Stimulated activated CD4-positive, alpha-beta T cell treated with anti-CD3 and anti-CD28 coated beads, TNF-alpha, amount 100 ng/mL, for 48 hours (primary cell): ENCODE measurements around the gene SLC22A16.

Experiments
- DNase-seq, 3 donors: peaks; one replicate each; pipeline ENCODE4 v3.0.0-alpha.2; 2020; ENCODE audit warnings: low read depth in 3 of 3

SLC22A16 gene

DNA sequence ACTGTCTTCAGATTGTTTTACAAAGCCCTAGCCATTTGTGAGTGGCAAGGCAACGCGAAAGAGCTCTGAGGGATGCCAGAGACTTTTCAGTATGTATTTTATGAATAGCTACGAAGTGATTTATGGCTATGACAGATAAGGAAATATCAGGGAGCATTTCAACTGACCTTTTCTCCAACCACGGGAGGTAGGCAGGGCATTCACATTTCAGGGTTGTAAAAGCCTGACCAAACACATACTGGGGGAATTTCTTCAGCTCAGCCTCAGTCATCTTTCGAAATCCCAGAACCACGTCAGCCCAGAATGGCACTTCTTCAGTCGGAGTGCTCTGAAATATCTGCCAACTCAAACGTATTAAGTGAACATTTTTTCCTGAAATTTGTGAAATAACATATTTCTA, 71.8 kb downstream of the SLC22A16 start:
- DNase-seq, result no peak

DNA sequence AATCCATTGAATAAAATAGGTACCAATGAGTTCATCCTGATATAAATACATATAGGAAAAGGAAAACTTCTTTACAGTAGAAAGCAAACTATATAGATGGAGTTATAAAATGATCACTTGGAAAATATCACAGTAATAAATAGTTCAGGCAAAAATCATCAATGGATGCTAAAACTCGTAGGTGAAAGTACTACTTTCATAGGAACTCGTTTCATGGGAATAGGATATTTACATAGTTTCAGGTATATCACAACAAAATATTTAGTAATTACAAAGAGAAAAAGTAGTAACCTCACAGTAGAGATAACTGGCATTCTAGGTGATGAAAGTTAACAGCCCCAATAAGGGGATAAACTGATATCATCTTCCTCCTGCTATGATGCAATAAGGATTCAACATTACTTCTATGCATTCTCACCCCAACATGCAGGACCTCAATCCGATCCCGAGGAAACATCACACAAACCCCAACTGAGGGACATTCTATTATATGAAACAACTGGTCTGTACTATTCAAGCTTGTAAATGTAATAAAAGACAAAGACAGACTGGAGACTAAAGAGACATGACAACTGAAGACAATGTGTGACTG, 74.7 kb downstream of the SLC22A16 start:
- DNase-seq, result no peak

DNA sequence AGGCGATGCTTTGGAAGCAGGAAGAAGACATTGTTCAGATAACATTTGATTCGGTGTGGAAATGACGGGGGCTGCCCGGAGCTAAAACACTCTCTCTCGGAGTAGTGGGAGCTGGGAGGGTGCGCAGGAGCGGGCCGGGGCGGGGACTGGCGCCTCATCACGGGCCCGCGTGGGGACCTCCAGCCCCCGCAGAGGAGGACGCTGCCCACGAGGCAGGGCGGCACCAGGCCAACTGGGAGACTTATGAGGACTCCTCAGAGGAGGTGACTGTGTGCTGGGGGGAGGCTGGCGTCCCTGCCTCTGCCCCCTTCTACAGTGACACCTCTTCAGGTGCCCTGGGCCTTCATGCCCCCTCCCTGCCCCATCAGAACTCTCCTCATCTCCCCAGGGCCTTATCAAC, 76.2 kb downstream of the SLC22A16 start:
- no peak for DNase-seq

DNA sequence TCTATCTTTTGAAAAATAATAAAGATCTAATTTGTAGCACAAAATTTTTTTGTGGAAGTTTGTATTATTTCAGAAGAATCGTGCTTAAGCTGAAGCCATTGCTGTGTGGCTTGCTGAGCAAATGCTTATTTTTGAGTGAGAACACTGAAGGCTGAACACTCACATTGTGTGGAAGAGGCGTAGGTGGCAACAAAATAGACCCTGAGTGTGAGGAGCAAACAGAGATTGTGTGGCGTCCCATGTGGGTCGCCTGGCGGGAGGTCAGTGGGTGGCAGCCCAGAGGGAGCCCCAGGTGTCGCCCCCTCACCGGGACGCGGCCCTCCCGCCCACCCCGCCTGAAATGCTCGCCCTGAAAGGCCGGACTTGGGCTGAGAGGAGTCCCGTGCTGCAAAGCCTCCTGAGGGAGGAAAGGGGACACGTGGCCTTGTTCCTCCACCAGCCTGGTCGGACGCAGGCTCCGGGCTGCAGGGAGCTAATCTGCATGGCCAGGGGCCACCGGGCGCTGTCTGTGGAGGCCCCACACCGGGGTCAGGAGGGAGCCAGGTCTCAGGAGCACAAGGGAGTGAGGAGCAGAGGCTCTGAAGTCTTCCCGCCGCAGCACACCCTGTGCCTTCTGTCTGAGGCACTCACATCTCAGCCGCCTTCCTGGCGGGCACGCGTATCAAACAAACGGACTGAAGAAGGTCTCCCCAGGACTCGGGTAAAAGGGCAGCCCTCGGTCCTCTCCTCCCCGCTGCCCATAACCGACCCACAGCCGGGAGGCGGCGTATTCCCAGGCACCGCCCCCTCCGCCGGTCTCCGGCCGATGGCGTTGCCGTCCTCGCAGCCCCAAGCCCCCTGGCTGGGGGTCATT, 77.0 kb downstream of the SLC22A16 start:
- no peak for DNase-seq

DNA sequence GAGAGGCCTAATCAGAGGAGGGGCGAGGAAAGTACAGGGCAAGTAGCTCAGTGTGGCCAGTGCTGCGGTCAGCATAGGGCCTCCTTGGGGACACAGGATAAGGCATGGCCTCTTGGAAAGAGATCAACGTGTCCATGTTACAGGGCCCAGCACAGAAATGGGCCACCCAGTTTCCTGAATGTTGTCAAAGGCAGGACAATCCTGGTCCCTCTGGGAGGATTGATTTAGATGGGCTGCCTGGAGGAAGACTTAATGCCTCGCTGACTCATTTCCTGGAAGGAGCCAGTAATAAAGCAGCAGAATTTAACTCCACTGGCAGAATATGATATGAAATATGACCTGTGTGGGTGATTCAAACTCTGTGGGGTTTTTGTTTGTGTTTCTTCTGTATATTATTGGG, 77.6 kb downstream of the SLC22A16 start:
- DNase-seq, result no peak

DNA sequence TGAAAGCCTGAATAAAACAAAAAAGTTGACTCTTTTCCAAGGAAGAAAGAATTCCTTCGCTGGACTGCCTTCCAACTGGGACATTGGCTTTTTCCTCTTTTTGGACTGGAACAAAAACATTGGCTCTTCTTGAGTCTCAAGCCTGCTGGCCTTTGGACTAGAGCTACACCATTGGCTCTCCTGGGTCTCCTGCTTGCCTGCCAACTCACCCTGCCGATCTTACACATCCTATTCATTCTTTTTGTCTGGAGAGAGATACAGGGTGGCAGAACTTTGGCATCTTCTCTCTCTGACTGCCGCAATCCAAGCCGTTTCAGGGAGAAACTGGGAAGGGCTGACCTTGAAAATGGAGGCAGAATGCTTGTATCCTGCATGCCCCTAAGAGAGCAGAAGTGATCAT, 81.2 kb downstream of the SLC22A16 start:
- no peak for DNase-seq

DNA sequence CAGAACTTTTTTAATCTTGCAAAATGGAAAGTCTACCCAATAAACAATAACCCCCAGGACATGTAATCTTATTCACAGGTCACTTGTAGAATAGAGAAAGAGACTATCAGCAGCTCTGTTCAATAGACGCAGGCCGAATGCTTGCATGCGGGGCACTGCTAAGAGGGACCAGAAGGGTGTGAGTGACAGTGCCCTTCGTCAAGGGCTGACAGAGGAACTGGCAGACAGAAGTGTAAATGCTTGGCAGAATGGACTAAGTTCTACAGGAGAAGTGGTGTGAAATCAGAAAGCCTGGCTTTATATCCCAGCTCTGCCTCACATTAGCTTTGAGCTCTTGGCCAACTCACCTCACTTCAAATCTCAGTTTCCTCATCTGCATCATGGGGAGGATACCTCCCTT, 82.0 kb downstream of the SLC22A16 start:
- no peak for DNase-seq

DNA sequence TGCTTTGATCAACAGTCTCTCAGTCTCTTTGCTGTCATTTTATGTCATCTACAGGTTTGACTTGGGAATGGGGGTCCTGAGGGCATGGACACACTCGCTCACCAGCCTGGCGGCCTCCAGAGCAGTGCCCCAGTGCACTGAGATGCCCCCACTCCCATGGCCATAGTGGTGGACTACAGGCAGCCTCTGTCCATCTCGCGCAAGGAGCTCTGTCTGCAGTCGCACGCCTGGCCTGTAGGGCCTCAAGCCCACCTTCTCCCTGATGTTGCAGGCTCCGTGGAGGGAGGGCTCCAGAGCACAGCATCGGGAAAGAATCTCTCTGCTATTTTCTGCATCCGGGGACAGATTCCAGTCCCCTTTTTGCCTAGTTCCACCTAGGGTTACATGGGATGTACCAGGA, 83.7 kb downstream of the SLC22A16 start:
- no peak for DNase-seq

DNA sequence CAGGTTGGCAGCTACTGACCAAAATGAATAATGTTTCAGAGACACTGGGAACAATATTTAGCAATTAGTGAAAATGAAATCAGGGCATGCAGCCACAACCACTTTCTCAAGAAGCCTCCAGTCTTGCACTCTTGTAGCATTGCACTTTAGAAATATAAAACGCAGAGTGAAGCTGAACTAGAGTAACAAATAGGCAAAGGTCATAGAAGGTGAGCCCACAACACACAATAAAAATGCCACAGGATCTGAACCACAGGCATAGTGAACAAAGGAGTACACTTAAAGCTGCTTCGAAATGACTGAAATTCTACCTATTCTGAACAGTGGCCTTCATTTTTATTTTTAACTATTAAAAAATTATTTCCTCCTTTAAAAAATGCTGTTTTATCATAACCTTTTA, 86.0 kb downstream of the SLC22A16 start:
- DNase-seq, result no peak

DNA sequence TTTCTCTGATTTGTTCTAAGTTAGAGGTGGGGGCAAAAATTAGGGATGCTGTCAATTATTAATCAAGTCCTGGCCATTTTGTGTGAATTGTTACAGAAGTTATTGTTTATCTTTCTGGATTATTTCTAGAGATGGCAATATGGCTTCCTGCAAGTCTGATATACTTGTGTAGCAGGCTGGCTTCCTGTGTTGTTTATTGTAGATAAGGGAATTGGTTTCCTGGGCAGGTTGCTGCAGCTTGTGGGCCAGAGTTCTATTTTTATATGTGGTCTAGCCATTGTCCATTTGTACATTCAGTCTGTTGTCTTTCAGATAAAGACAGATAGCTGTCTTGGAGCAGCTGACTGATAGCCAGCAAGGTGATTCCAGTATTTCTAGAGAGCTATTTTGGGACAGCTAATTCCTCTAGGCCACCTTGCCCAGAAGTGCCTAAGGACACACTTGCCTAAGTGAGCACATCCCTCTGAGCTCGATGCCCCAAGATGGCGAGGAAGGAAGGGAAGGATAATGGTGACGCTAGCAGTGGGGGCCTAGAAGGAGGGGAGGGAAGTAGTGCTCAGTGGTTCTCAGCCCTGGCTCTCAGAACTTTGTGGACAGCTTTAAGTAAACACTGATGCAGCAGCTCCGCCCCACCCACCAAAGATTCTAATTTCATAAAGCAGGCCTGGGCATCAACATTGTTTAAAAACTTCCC, 86.6 kb downstream of the SLC22A16 start:
- no peak for DNase-seq

DNA sequence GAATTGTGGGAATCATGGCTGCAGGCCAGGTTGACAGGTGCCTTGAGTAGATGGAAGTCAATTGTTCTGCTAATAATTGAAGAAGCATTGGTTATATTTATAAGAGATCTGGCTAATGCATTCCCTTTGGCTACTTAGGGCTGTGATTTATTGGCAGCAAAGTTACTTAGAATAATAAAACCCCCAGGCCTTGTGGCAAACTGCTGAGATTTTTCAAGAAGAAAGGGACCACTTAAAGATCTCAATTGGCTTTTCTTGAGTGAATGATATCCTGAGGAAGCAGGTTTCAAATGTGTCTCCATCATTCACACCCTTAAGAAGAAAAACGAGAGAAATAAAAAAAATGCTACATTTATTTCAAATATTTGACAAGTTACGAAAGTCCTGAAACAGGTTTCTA, 88.4 kb downstream of the SLC22A16 start:
- no peak for DNase-seq

DNA sequence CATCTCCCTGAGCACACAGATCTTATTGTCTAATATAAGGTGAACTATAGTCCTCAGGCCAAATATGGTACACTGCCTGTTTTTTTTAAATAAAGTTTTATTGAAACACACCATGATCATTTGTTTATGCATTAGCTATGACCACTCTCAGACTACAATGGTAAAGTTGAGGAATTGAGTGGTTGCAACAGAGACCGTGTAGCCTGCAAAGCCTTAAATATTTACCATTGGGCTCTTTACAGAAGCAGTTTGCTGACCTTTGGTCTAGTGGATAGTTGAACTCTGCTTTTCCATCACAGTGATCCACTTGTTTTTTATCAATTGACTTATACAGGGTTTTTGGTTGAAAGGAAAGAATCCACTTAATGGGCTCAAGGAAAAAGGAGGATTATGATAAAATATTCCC, 91.0 kb downstream of the SLC22A16 start:
- DNase-seq, result no peak

DNA sequence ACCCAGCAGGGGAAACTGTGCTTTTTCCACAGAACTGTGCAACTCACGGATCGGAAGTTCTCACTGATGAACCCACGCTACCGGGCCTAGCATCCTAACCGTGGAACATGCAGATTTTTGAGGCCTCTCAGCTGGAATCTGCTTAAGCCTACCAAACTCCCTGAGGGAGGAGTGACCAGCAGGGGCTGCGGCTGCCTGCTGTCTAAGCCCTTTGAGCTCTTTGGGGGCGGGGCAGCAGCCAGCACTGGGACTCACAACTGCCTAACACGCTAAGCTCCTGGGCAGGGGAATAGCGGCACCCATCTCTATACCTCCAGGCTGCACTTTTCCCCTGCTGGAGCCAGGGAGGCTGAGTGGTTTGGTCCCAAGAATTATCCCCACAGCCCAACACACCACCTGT, 97.9 kb downstream of the SLC22A16 start:
- DNase-seq, result no peak
